WTC11 (cell line): ENCODE data around the gene MAP7. TPM values are rescaled to one million over a fixed set of nuclear protein-coding genes. Genes with fewer than 3 reads are reported as not detected.

ENCODE experiments used
- ATAC-seq: fragments of 200-7000 bp; cut with Tn5 transposase; 2 replicates; pipeline ENCODE4 v1.10.0; 2021; ENCODE audit warnings: mild to moderate bottlenecking, moderate library complexity
- CTCF ChIA-PET: fragments of 300-600 bp; sonication (Branson Sonifier 250); formaldehyde crosslinking; loops from one replicate; lab custom pipeline; 2021; ENCODE audit warnings: antibody characterized with exemption; lab: Charles Lee
- POLR2A ChIA-PET: fragments of 350-600 bp; sonication (Branson Sonifier 250); formaldehyde crosslinking; loops from one replicate; lab custom pipeline; 2021; ENCODE audit warnings: antibody characterized with exemption; lab: Charles Lee
- DNase-seq: peaks from one replicate; pipeline ENCODE4 v3.0.0; 2021; ENCODE audit warnings: low spot score
- H3K27ac Mint-ChIP-seq: 2 replicates; pipeline ENCODE4 v1.8.0; 2021; ENCODE audit warnings: mixed read lengths
- H3K27me3 Mint-ChIP-seq: 2 replicates; pipeline ENCODE4 v1.8.0; 2021; ENCODE audit warnings: low read depth, mild to moderate bottlenecking, moderate library complexity, mixed read lengths
- H3K36me3 Mint-ChIP-seq: 2 replicates; pipeline ENCODE4 v1.8.0; 2021; ENCODE audit warnings: mixed read lengths
- H3K4me1 Mint-ChIP-seq: 2 replicates; pipeline ENCODE4 v1.8.0; 2022; ENCODE audit warnings: mixed read lengths
- H3K4me3 Mint-ChIP-seq: 2 replicates; pipeline ENCODE4 v1.8.0; 2021; ENCODE audit warnings: mild to moderate bottlenecking, moderate library complexity, mixed read lengths
- H3K9me3 Mint-ChIP-seq: 2 replicates; pipeline ENCODE4 v1.8.0; 2021; ENCODE audit warnings: mixed read lengths
- ATF3 ChIP-seq: sonication (generic); formaldehyde crosslinking; conservative IDR thresholded peaks from 2 replicates; pipeline ENCODE4 v1.8.1; 2022; ENCODE audit warnings: mild to moderate bottlenecking, missing genetic modification reagents
- CBFB ChIP-seq: sonication (generic); formaldehyde crosslinking; IDR thresholded peaks from 2 replicates; pipeline ENCODE4 v1.8.1; 2022; ENCODE audit warnings: mild to moderate bottlenecking, low read depth, missing genetic modification reagents
- CREM ChIP-seq: sonication (generic); formaldehyde crosslinking; IDR thresholded peaks from 2 replicates; pipeline ENCODE4 v1.8.1; 2022; ENCODE audit warnings: mild to moderate bottlenecking, missing genetic modification reagents, moderate library complexity
- CTCF ChIP-seq: fragments of 200-600 bp; IDR thresholded peaks from 2 replicates; pipeline ENCODE4 v1.8.0; 2022; ENCODE audit warnings: antibody characterized with exemption
- E2F4 ChIP-seq: sonication (generic); formaldehyde crosslinking; IDR thresholded peaks from 2 replicates; pipeline ENCODE4 v1.8.1; 2022; ENCODE audit warnings: low read depth, mild to moderate bottlenecking, moderate library complexity, missing genetic modification reagents, borderline replicate concordance
- FOXP1 ChIP-seq: sonication (generic); formaldehyde crosslinking; IDR thresholded peaks from 2 replicates; pipeline ENCODE4 v1.8.0; 2022; ENCODE audit warnings: missing genetic modification reagents, mild to moderate bottlenecking, moderate library complexity, borderline replicate concordance
- GRHL2 ChIP-seq: fragments of 250-450 bp; sonication (Bioruptor Pico); IDR thresholded peaks from 2 replicates; pipeline ENCODE4 v1.8.0; 2022; ENCODE audit warnings: mild to moderate bottlenecking, moderate library complexity; ENCODE audit not compliant: insufficient replicate concordance, severe bottlenecking
- MLX ChIP-seq: sonication (generic); formaldehyde crosslinking; IDR thresholded peaks from 2 replicates; pipeline ENCODE4 v1.8.1; 2023; ENCODE audit warnings: mild to moderate bottlenecking, missing genetic modification reagents, moderate library complexity
- NFE2L1 ChIP-seq: sonication (generic); formaldehyde crosslinking; IDR thresholded peaks from 2 replicates; pipeline ENCODE4 v1.8.1; 2023; ENCODE audit warnings: missing genetic modification reagents
- NR3C1 ChIP-seq: sonication (generic); formaldehyde crosslinking; conservative IDR thresholded peaks from 2 replicates; pipeline ENCODE4 v1.8.1; 2023; ENCODE audit warnings: low read depth, mild to moderate bottlenecking, missing genetic modification reagents
- SMAD4 ChIP-seq: sonication (generic); formaldehyde crosslinking; IDR thresholded peaks from 2 replicates; pipeline ENCODE4 v1.8.0; 2022; ENCODE audit warnings: mild to moderate bottlenecking, missing genetic modification reagents
- TEAD1 ChIP-seq: sonication (generic); formaldehyde crosslinking; IDR thresholded peaks from 2 replicates; pipeline ENCODE4 v1.8.0; 2022; ENCODE audit warnings: mild to moderate bottlenecking, missing genetic modification reagents
- ZBTB21 ChIP-seq: sonication (generic); formaldehyde crosslinking; IDR thresholded peaks from 2 replicates; pipeline ENCODE4 v1.8.1; 2023; ENCODE audit warnings: mild to moderate bottlenecking, missing genetic modification reagents, borderline replicate concordance
- ZNF425 ChIP-seq: fragments of 250-450 bp; sonication (Bioruptor Pico); conservative IDR thresholded peaks from 2 replicates; pipeline ENCODE4 v1.9.0; 2021; ENCODE audit warnings: mild to moderate bottlenecking
- ZNF532 ChIP-seq: fragments of 250-450 bp; sonication (Bioruptor Pico); IDR thresholded peaks from 2 replicates; pipeline ENCODE4 v1.9.0; 2021; ENCODE audit warnings: mild to moderate bottlenecking, borderline replicate concordance
- total RNA-seq: library from RNA; stranded (reverse); gene quantifications from 3 replicates; pipeline ENCODE4 v1.2.3, GENCODE V29; 2021
- TF ChIP-seq, protein P1 (sequence below): fragments of 250-450 bp; sonication (Bioruptor Pico); IDR thresholded peaks from 2 replicates; pipeline ENCODE4 v1.9.0; 2021; ENCODE audit warnings: moderate library complexity, mild to moderate bottlenecking, inconsistent platforms, borderline replicate concordance
- TF ChIP-seq, protein P2 (sequence below): sonication (generic); formaldehyde crosslinking; IDR thresholded peaks from 2 replicates; pipeline ENCODE4 v1.8.0; 2022; ENCODE audit warnings: missing genetic modification reagents

Gene MAP7
- total RNA-seq, 1 experiment from 2014 or later, result 56.6 TPM

DNA sequence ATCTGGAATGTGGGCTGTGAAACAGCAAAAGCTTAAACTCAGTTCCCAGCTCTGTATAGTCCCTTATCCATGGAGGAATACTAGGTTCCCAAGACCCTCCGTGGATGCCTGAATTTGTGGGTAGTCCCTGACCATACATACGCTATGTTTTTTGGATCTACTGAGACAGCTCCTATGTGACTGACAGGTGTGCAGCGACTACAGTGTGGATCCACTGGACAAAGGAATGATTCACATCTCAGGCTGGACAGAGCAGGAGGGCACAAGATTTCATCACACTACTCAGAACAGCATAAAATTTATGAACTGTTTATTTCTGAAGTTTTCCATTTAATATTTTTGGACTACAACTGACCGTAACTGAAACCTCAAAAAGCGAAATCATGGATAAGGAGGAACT is 125.3 kb downstream of the MAP7 start (continued):
- TF ChIP-seq, protein P1, sequence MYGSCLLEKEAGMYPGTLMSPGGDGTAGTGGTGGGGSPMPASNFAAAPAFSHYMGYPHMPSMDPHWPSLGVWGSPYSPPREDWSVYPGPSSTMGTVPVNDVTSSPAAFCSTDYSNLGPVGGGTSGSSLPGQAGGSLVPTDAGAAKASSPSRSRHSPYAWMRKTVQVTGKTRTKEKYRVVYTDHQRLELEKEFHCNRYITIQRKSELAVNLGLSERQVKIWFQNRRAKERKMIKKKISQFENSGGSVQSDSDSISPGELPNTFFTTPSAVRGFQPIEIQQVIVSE, result no peak
- no peak for TF ChIP-seq NFE2L1 (CRISPR knock-in tag)

DNA sequence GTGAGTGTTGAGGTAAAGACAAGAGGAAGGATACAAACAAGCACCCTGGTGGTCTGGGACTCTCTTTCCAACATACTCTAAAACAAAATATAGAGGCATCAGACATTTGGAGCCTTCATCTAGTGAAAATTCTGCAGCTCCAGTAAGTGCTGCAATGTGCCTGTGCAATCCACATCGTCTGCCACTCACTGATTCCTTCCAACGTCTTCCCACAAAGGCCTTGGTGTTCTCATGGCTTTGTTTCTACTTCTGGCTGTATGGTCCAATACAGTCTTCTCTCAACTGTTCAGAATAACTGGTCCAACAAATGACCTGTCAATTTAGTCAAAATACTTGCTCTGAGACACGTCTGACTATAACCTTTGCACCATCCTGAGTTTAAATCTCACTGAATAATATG is 125.8 kb downstream of the MAP7 start:
- ATAC-seq, result no peak
- no peaks in the 10 kb centered on the region for H3K9me3 Mint-ChIP-seq
- ChIA-PET CTCF (interaction anchor here (1.8 kb wide), 1 partner anchor 126 kb away, joined by 4 read pairs; the partner anchor contains the start of gene MAP7), POLR2A (no interaction called here)
- no peak for DNase-seq
- H3K27me3 Mint-ChIP-seq, result no peaks in the 10 kb centered on the region
- TF ChIP-seq ZNF425 (CRISPR knock-in tag) (no peak), CREM (CRISPR knock-in tag) (no peak), SMAD4 (CRISPR knock-in tag) (no peak), CTCF (no peak), FOXP1 (CRISPR knock-in tag) (no peak), TEAD1 (CRISPR knock-in tag) (no peak), MLX (CRISPR knock-in tag) (no peak), NR3C1 (CRISPR knock-in tag) (no peak), CBFB (CRISPR knock-in tag) (no peak)
- TF ChIP-seq, protein P2, sequence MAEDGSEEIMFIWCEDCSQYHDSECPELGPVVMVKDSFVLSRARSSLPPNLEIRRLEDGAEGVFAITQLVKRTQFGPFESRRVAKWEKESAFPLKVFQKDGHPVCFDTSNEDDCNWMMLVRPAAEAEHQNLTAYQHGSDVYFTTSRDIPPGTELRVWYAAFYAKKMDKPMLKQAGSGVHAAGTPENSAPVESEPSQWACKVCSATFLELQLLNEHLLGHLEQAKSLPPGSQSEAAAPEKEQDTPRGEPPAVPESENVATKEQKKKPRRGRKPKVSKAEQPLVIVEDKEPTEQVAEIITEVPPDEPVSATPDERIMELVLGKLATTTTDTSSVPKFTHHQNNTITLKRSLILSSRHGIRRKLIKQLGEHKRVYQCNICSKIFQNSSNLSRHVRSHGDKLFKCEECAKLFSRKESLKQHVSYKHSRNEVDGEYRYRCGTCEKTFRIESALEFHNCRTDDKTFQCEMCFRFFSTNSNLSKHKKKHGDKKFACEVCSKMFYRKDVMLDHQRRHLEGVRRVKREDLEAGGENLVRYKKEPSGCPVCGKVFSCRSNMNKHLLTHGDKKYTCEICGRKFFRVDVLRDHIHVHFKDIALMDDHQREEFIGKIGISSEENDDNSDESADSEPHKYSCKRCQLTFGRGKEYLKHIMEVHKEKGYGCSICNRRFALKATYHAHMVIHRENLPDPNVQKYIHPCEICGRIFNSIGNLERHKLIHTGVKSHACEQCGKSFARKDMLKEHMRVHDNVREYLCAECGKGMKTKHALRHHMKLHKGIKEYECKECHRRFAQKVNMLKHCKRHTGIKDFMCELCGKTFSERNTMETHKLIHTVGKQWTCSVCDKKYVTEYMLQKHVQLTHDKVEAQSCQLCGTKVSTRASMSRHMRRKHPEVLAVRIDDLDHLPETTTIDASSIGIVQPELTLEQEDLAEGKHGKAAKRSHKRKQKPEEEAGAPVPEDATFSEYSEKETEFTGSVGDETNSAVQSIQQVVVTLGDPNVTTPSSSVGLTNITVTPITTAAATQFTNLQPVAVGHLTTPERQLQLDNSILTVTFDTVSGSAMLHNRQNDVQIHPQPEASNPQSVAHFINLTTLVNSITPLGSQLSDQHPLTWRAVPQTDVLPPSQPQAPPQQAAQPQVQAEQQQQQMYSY (CRISPR knock-in tag), result no peak
- peak overlapping the region; percentile 41; the same call in 1 of the 2 replicates for H3K27ac Mint-ChIP-seq
- peaks cover 9% of the 10 kb centered on the region for H3K36me3 Mint-ChIP-seq
- no peak overlapping the region for H3K4me3 Mint-ChIP-seq
- peaks cover 35% of the 10 kb centered on the region for H3K4me1 Mint-ChIP-seq

DNA sequence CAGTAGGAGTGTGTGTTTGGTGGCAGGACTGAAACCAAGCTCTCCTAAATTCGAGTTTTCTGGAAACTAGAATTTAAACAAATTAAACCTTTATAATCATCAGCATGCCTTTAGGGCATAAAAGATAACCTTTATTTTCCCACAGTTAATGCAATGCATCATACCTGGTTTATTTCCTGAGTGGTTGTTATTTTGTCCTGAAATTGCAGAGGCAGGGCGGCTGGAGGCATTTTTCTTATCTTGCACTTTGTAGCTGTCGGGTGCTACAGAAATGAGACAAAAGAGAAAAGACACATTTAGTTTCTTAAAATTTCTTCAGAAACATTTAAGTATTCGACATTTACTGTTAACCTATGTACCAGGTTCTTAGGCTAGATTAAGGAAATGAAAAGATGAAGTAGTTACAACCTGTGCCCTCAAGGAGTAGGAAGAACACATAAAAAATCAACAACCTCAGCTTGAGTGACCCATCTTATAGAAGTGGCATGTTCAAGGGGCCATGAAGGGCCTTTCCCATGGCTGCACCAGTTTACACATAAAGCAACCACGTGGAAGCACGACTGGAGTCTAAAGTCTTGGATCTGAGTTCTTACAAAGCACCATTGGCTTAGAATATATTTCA is 128.6 kb downstream of the MAP7 start:
- H3K9me3 Mint-ChIP-seq, result no peaks in the 10 kb centered on the region
- peaks cover 18% of the 10 kb centered on the region for H3K4me1 Mint-ChIP-seq
- H3K4me3 Mint-ChIP-seq, result no peak overlapping the region
- no peak for DNase-seq
- ChIA-PET CTCF (no interaction called here), POLR2A (no interaction called here)
- H3K27ac Mint-ChIP-seq, result no peak overlapping the region
- no peak for ATAC-seq
- H3K36me3 Mint-ChIP-seq, result peaks cover 9% of the 10 kb centered on the region
- no peaks in the 10 kb centered on the region for H3K27me3 Mint-ChIP-seq
- no peak for TF ChIP-seq E2F4 (CRISPR knock-in tag)
- no peak for TF ChIP-seq ZBTB21
- TF ChIP-seq GRHL2, result no peak
- no peak for TF ChIP-seq ZNF532 (CRISPR knock-in tag)
- TF ChIP-seq ATF3 (CRISPR knock-in tag), result no peak
